H1 (cell line): ENCODE data around the gene EPB41L4B. TPM values are rescaled to one million over a fixed set of nuclear protein-coding genes. Genes with fewer than 3 reads are reported as not detected.

Experiments used
- ATF2 ChIP-seq: IDR thresholded peaks from 2 replicates; pipeline ENCODE4 v1.6.1; 2012; ENCODE audit warnings: low read length, inconsistent platforms
- CEBPB ChIP-seq: IDR thresholded peaks from 2 replicates; pipeline ENCODE4 v1.6.1; 2012; ENCODE audit warnings: low read depth, low read length
- CTCF ChIP-seq, 3 experiments: IDR thresholded peaks; 1 replicate in 2 of 3; 2 replicates in 1 of 3; pipeline versions ENCODE4 v1.5.1 to v1.6.1; 2011; ENCODE audit warnings: low read length in 3 of 3, mild to moderate bottlenecking in 3 of 3, inconsistent platforms in 2 of 3, low read depth in 1 of 3, moderate library complexity in 1 of 3; ENCODE audit not compliant: insufficient read depth in 1 of 3; ENCODE audit errors: control extremely low read depth in 1 of 3
- GTF2F1 ChIP-seq: IDR thresholded peaks from 2 replicates; pipeline ENCODE4 v1.6.1; 2012; ENCODE audit warnings: low read depth, low read length, improper control_type of control experiment, borderline replicate concordance
- SP4 ChIP-seq: IDR thresholded peaks from 2 replicates; pipeline ENCODE4 v1.6.1; 2012; ENCODE audit warnings: low read length, inconsistent platforms
- polyA plus RNA-seq, 7 experiments: library from polyadenylated mRNA; depleted of rRNA in 3 of 7; stranded (reverse) in 5 of 7; unstranded in 2 of 7; fragments of >200 nt in 5 of 7; fragments of 200-250 nt in 2 of 7; gene quantifications; 1 replicate in 5 of 7; 2 replicates in 1 of 7; 4 replicates in 1 of 7; pipeline versions ENCODE4 v1.2.1 to v1.2.3, GENCODE V29; 2011 to 2013; ENCODE audit warnings: missing spikeins in 2 of 7, mixed read lengths in 2 of 7
- total RNA-seq: library from RNA; stranded (reverse); fragmentation: NEBNext Ultra II Directional; extraction: Animal tissue kit (Norgen Biotek cat#: 25700); gene quantifications from 2 replicates; pipeline ENCODE4 v1.2.1, GENCODE V29; 2021

EPB41L4B gene
- total and polyA plus RNA-seq, 2 of the 8 experiments (the other 6 are each of a cell fraction or from before 2014, with no cell fraction given), result 11.9 to 25.0 TPM

GRCh38 chr9:109329638-109330258, 8.9 kb upstream of the EPB41L4B start (continued):
- TF ChIP-seq ATF2 (no peak), SP4 (no peak), CTCF (IDR thresholded peaks at IDR 0.05; ENCODE audit: control extremely low read depth in 1 of 3, insufficient read depth in 1 of 3, low read depth in 1 of 3, low read length in 3 of 3) (no peak), GTF2F1 (no peak), CEBPB (no peak)
